BLaER1 (cell line): ENCODE measurements around the gene KCP.

ENCODE experiments used
- H3K27ac ChIP-seq: shearing (Covaris generic); formaldehyde crosslinking; 2 replicates; pipeline ENCODE4 v1.8.1; 2022
- H3K27me3 ChIP-seq: shearing (Covaris generic); formaldehyde crosslinking; 2 replicates; pipeline ENCODE4 v1.8.1; 2022
- H3K36me3 ChIP-seq: shearing (Covaris generic); formaldehyde crosslinking; 2 replicates; pipeline ENCODE4 v1.8.1; 2022
- H3K4me1 ChIP-seq: shearing (Covaris generic); formaldehyde crosslinking; 2 replicates; pipeline ENCODE4 v1.8.1; 2022
- H3K4me2 ChIP-seq: shearing (Covaris generic); formaldehyde crosslinking; 2 replicates; pipeline ENCODE4 v1.8.1; 2022
- H3K4me3 ChIP-seq: shearing (Covaris generic); formaldehyde crosslinking; 2 replicates; pipeline ENCODE4 v1.8.1; 2022
- H3K9ac ChIP-seq: shearing (Covaris generic); formaldehyde crosslinking; 2 replicates; pipeline ENCODE4 v1.8.1; 2022
- H3K9me3 ChIP-seq: shearing (Covaris generic); formaldehyde crosslinking; 2 replicates; pipeline ENCODE4 v1.8.1; 2022
- H4K20me1 ChIP-seq: shearing (Covaris generic); formaldehyde crosslinking; 2 replicates; pipeline ENCODE4 v1.8.1; 2022
- Cebpa-rat ChIP-seq: shearing (Covaris generic); IDR thresholded peaks from 2 replicates; pipeline ENCODE4 v1.8.1; 2022

The KCP gene

GRCh38 chr7:128841921-128842673 is 68.4 kb downstream of the KCP start:
- Histone ChIP-seq H3K4me1 (no peaks in the 10 kb centered on the region), H3K9me3 (no peaks in the 10 kb centered on the region), H3K27me3 (no peaks in the 10 kb centered on the region), H3K36me3 (no peaks in the 10 kb centered on the region), H4K20me1 (no peaks in the 10 kb centered on the region), H3K4me2 (no peak overlapping the region), H3K27ac (no peak overlapping the region), H3K4me3 (no peak overlapping the region), H3K9ac (no peak overlapping the region)
- TF ChIP-seq Cebpa-rat, result no peak

DNA sequence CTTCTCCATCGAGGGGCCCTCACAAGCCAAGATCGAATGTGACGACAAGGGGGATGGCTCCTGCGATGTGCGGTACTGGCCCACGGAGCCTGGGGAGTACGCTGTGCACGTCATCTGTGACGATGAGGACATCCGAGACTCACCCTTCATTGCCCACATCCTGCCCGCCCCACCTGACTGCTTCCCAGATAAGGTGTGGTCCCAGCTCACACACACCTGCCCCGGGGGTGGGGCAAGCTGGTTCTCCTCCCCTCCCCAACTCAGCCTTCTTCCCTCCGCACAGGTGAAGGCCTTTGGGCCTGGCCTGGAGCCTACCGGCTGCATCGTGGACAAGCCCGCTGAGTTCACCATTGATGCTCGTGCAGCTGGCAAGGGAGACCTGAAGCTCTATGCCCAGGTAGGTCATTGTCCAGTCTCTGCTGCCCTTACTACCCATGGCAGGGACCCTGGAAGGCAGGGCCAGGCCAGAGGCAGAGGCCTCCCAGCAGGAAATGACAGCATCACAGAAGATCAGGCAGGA is 69.3 kb downstream of the KCP start:
- no peak for TF ChIP-seq Cebpa-rat
- no peaks in the 10 kb centered on the region for H3K4me1 ChIP-seq

DNA sequence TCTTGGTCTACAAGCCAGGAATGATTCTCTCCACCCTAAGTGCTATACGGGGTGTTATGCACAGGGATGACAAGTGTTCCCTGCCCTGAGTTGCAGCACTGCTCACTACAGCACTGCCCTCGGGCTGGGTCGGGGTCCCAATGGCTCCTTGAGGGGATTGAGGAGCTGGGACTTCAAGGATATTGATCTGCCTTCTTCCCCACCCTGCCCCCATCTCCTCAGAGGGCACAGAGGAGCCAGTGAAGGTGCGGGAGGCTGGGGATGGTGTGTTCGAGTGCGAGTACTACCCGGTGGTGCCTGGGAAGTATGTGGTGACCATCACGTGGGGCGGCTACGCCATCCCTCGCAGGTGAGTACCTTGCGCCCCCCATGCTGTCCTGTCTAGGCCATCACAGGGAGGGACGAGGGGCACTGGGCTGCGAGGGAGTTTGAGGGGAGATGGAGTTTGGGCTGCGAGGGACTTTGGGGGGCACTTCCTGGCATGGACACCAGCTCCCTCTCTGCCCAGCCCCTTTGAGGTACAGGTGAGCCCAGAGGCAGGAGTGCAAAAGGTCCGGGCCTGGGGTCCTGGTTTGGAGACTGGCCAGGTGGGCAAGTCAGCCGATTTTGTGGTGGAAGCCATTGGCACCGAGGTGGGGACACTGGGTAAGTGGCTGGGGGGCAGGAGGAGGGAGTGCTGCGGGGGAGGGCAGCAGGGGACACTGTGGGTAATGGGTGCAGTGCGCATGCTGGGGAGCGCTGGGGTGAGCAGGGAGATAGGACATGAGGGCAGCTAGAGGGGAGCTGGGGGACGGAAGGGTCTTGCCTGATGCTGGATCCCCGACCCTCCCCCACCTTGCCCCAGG is 70.0 kb downstream of the KCP start:
- H3K27me3 ChIP-seq, result no peaks in the 10 kb centered on the region
- no peak overlapping the region for H3K4me3 ChIP-seq
- H3K9me3 ChIP-seq, result no peaks in the 10 kb centered on the region
- no peaks in the 10 kb centered on the region for H3K4me1 ChIP-seq
- H3K9ac ChIP-seq, result no peak overlapping the region
- H4K20me1 ChIP-seq, result no peaks in the 10 kb centered on the region
- H3K36me3 ChIP-seq, result no peaks in the 10 kb centered on the region
- no peak for TF ChIP-seq Cebpa-rat
- no peak overlapping the region for H3K4me2 ChIP-seq
- H3K27ac ChIP-seq, result no peak overlapping the region

More for the DNA sequence above, 69.3 kb downstream of the KCP start:
- H3K27ac ChIP-seq, result no peak overlapping the region
- no peaks in the 10 kb centered on the region for H3K36me3 ChIP-seq
- no peaks in the 10 kb centered on the region for H4K20me1 ChIP-seq
- no peak overlapping the region for H3K4me3 ChIP-seq
- H3K4me2 ChIP-seq, result no peak overlapping the region
- no peaks in the 10 kb centered on the region for H3K27me3 ChIP-seq
- H3K9ac ChIP-seq, result no peak overlapping the region
- H3K9me3 ChIP-seq, result no peaks in the 10 kb centered on the region

DNA sequence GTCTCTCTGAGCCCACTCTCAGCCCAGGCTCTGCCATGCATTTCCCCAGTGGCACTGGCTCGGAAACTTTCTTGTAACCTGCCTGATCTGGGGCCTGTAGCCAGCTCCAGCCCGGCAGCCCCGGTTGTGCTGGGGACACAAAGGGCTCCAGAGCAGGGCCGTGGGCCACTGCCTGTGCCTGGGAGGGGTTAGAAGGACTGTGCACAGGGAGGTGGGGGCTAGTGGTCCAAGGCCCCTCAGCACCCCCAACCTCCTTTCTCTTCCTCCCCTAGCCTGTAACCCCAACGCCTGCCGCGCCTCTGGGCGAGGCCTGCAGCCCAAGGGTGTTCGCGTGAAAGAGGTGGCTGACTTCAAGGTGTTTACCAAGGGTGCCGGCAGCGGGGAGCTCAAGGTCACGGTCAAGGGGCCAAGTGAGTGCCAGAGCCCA is 70.7 kb downstream of the KCP start:
- Histone ChIP-seq H3K27ac (no peak overlapping the region), H3K4me3 (no peak overlapping the region), H3K9ac (no peak overlapping the region), H3K4me2 (no peak overlapping the region), H3K27me3 (no peaks in the 10 kb centered on the region), H3K4me1 (no peaks in the 10 kb centered on the region), H4K20me1 (no peaks in the 10 kb centered on the region), H3K9me3 (no peaks in the 10 kb centered on the region), H3K36me3 (no peaks in the 10 kb centered on the region)
- TF ChIP-seq Cebpa-rat, result no peak

DNA sequence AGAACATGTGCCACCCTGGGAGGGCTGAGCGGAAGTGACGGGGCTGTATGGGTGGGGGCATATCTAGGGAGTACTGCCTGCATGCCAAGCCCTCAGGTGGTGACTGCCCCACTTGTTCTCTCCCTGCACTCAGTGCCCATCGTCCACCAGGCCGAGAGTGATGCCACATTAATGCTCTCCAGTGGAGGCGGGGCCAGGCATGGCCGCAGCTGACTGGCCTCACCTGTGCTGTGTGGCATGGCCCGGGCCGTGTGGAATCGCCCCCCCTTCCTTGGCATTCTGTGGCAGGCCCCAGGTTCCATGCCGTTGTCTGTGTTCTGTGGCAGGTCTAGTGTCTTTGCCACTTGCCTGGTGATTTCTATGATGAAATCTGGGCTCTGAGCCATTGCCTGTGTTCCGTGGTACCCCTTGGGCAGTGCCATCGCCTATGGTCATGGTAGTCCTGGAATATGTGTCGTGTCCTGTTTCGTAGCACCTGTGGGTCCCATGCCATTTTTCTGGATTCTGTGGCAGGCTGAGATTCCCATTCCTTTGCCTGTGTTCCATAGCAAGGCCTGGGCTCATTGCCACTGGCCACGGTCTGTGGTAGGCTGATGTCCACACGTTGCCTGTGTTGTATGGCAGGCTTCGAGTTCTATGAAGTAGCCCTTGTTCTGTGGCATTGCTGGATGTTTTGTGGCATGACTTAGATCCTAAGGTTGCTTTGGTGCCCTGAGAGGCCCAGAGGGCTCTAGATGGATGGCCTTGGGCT is 71.4 kb downstream of the KCP start:
- Histone ChIP-seq H3K4me2 (no peak overlapping the region), H3K27me3 (no peaks in the 10 kb centered on the region), H3K36me3 (no peaks in the 10 kb centered on the region), H3K4me3 (no peak overlapping the region), H3K9ac (no peak overlapping the region), H4K20me1 (no peaks in the 10 kb centered on the region), H3K27ac (no peak overlapping the region), H3K9me3 (no peaks in the 10 kb centered on the region), H3K4me1 (no peaks in the 10 kb centered on the region)
- no peak for TF ChIP-seq Cebpa-rat

DNA sequence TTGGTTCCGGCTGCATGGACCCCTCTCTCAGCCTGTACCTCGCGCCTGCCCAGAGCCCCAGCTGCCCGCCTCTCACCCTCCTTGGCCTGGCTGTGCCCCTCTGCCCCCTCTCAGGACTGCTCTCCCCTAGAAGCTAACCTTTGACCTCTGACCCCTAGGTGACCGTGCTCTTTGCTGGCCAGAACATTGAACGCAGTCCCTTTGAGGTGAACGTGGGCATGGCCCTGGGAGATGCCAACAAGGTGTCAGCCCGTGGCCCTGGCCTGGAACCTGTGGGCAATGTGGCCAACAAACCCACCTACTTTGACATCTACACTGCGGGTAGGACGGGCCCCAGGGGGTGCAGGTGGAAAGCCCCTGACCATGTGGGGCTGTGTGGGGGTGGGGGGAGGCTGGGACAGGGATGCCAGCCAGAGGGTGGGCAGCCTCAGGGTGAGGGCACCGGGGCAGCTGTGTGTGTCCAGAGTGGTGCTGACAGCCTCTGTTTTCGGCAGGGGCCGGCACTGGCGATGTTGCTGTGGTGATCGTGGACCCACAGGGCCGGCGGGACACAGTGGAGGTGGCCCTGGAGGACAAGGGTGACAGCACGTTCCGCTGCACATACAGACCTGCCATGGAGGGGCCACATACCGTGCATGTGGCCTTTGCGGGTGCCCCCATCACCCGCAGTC is 72.3 kb downstream of the KCP start:
- Histone ChIP-seq H3K4me2 (no peak overlapping the region), H3K27ac (no peak overlapping the region), H3K4me3 (no peak overlapping the region), H3K9me3 (no peaks in the 10 kb centered on the region), H3K4me1 (peaks cover 6% of the 10 kb centered on the region), H3K9ac (no peak overlapping the region), H3K36me3 (no peaks in the 10 kb centered on the region), H3K27me3 (no peaks in the 10 kb centered on the region), H4K20me1 (no peaks in the 10 kb centered on the region)
- no peak for TF ChIP-seq Cebpa-rat

DNA sequence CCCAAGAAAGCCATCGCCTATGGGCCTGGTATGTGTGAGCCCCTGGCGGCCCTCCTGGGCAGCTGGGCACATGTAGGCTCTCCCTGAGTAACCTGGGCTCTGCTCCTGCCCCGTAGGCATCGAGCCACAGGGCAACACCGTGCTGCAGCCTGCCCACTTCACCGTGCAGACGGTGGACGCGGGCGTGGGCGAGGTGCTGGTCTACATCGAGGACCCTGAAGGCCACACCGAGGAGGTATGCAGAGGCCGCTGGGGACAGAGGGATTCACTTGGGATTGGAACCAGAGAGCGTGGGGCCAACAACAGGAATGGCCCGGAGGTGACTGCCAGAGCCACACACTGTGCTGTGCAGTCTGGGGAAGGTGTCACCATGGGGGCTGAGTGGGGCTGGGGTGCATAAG is 73.0 kb downstream of the KCP start:
- H3K4me3 ChIP-seq, result no peak overlapping the region
- no peak for TF ChIP-seq Cebpa-rat
- no peak overlapping the region for H3K27ac ChIP-seq
- H3K4me1 ChIP-seq, result peaks cover 13% of the 10 kb centered on the region
- H3K9me3 ChIP-seq, result no peaks in the 10 kb centered on the region
- H4K20me1 ChIP-seq, result no peaks in the 10 kb centered on the region
- no peaks in the 10 kb centered on the region for H3K27me3 ChIP-seq
- no peaks in the 10 kb centered on the region for H3K36me3 ChIP-seq
- H3K9ac ChIP-seq, result no peak overlapping the region
- no peak overlapping the region for H3K4me2 ChIP-seq

GRCh38 chr7:128836729-128837348 is 73.7 kb downstream of the KCP start:
- H3K36me3 ChIP-seq, result no peaks in the 10 kb centered on the region
- TF ChIP-seq Cebpa-rat, result no peak
- no peak overlapping the region for H3K4me2 ChIP-seq
- H3K4me3 ChIP-seq, result no peak overlapping the region
- H4K20me1 ChIP-seq, result no peaks in the 10 kb centered on the region
- H3K4me1 ChIP-seq, result peaks cover 20% of the 10 kb centered on the region
- no peak overlapping the region for H3K9ac ChIP-seq
- no peaks in the 10 kb centered on the region for H3K27me3 ChIP-seq
- H3K27ac ChIP-seq, result no peak overlapping the region
- no peaks in the 10 kb centered on the region for H3K9me3 ChIP-seq
